ENCODE measurements around the gene MRPL45. TPM values are rescaled to one million over a fixed set of nuclear protein-coding genes. Genes with fewer than 3 reads are reported as not detected.
"Not testable (repeated sequence)": the region's sequence is repeated elsewhere in the genome, so short reads cannot be mapped to it uniquely, and the experiment has no call there.

MRPL45 gene
- total and polyA plus RNA-seq, 2 donors (not counting 3 experiments of a cell fraction or from before 2014, with no cell fraction given) = 41.2 to 45.5 TPM

- BruUV-seq (replicated peaks); H3K4me1 ChIP-seq (ENCODE audit: control insufficient read depth, extremely low read depth, insufficient read depth, low read length); dilution Hi-C loops (cut with MboI; ENCODE audit: extremely low pct_ligation_motif_present, low sequenced_read_pairs); H3K4me2 ChIP-seq (ENCODE audit: insufficient read depth, low read length); intact Hi-C loops (cut with micrococcal nuclease); H3K27ac ChIP-seq (ENCODE audit: insufficient read depth, low read depth, low read length); H3K36me3 ChIP-seq (ENCODE audit: control insufficient read depth in 2 of 2, extremely low read depth in 1 of 2, insufficient read depth in 2 of 2, low read length in 2 of 2); H3K9ac ChIP-seq (replicated peaks; ENCODE audit: extremely low read depth, insufficient read depth, low read length); FAIRE-seq; DNase-seq (ENCODE audit: low read depth, low spot score); H3K9me3 ChIP-seq (replicated peaks; ENCODE audit: control insufficient read depth, insufficient read depth, low read length); CTCF ChIA-PET; H3K9me1 ChIP-seq (replicated peaks; ENCODE audit: control insufficient read depth, extremely low read depth, insufficient read depth, low read length); POLR2A ChIA-PET; H4K20me1 ChIP-seq (replicated peaks; ENCODE audit: control insufficient read depth, extremely low read depth, insufficient read depth, low read length); H2AFZ ChIP-seq (ENCODE audit: low read depth, low read length); H3K4me3 ChIP-seq (replicated peaks in 1 of 3; ENCODE audit: insufficient read depth in 1 of 3, low read depth in 1 of 3, low read length in 3 of 3); H3K79me2 ChIP-seq (ENCODE audit: control insufficient read depth, insufficient read depth, low read length); H3K27me3 ChIP-seq (ENCODE audit: control insufficient read depth in 2 of 2, insufficient read depth in 2 of 2, low read length in 2 of 2): not testable (repeated sequence)
Measured at GRCh38 chr17:38269045-38269444, 27.9 kb upstream of the MRPL45 start.

- dilution Hi-C loops (cut with MboI; ENCODE audit: extremely low pct_ligation_motif_present, low sequenced_read_pairs); DNase-seq (ENCODE audit: low read depth, low spot score); BruUV-seq (replicated peaks); H3K4me3 ChIP-seq (replicated peaks in 1 of 3; ENCODE audit: insufficient read depth in 1 of 3, low read depth in 1 of 3, low read length in 3 of 3); H3K27ac ChIP-seq (ENCODE audit: insufficient read depth, low read depth, low read length); H3K36me3 ChIP-seq (ENCODE audit: control insufficient read depth in 2 of 2, extremely low read depth in 1 of 2, insufficient read depth in 2 of 2, low read length in 2 of 2); intact Hi-C loops (cut with micrococcal nuclease); H3K4me1 ChIP-seq (ENCODE audit: control insufficient read depth, extremely low read depth, insufficient read depth, low read length); H2AFZ ChIP-seq (ENCODE audit: low read depth, low read length); H4K20me1 ChIP-seq (replicated peaks; ENCODE audit: control insufficient read depth, extremely low read depth, insufficient read depth, low read length); H3K79me2 ChIP-seq (ENCODE audit: control insufficient read depth, insufficient read depth, low read length); CTCF ChIA-PET; FAIRE-seq; H3K9me1 ChIP-seq (replicated peaks; ENCODE audit: control insufficient read depth, extremely low read depth, insufficient read depth, low read length); H3K4me2 ChIP-seq (ENCODE audit: insufficient read depth, low read length); H3K9ac ChIP-seq (replicated peaks; ENCODE audit: extremely low read depth, insufficient read depth, low read length); POLR2A ChIA-PET; H3K9me3 ChIP-seq (replicated peaks; ENCODE audit: control insufficient read depth, insufficient read depth, low read length); H3K27me3 ChIP-seq (ENCODE audit: control insufficient read depth in 2 of 2, insufficient read depth in 2 of 2, low read length in 2 of 2): not testable (repeated sequence)
Measured at GRCh38 chr17:38269552-38269951, 27.4 kb upstream of the MRPL45 start.

GRCh38 chr17:38285994-38286393 is 11.0 kb upstream of the MRPL45 start:
- H3K27ac ChIP-seq (ENCODE audit: insufficient read depth, low read depth, low read length); BruUV-seq (replicated peaks); DNase-seq (ENCODE audit: low read depth, low spot score): not testable (repeated sequence)

More at GRCh38 chr17:38285994-38286393, 11.0 kb upstream of the MRPL45 start:
- H3K4me2 ChIP-seq (ENCODE audit: insufficient read depth, low read length); H3K4me3 ChIP-seq (replicated peaks in 1 of 3; ENCODE audit: insufficient read depth in 1 of 3, low read depth in 1 of 3, low read length in 3 of 3); H3K79me2 ChIP-seq (ENCODE audit: control insufficient read depth, insufficient read depth, low read length); intact Hi-C loops (cut with micrococcal nuclease); H3K27me3 ChIP-seq (ENCODE audit: control insufficient read depth in 2 of 2, insufficient read depth in 2 of 2, low read length in 2 of 2); H3K4me1 ChIP-seq (ENCODE audit: control insufficient read depth, extremely low read depth, insufficient read depth, low read length); H3K9me1 ChIP-seq (replicated peaks; ENCODE audit: control insufficient read depth, extremely low read depth, insufficient read depth, low read length); FAIRE-seq; H3K9ac ChIP-seq (replicated peaks; ENCODE audit: extremely low read depth, insufficient read depth, low read length); H3K9me3 ChIP-seq (replicated peaks; ENCODE audit: control insufficient read depth, insufficient read depth, low read length); H2AFZ ChIP-seq (ENCODE audit: low read depth, low read length); CTCF ChIA-PET; POLR2A ChIA-PET; H4K20me1 ChIP-seq (replicated peaks; ENCODE audit: control insufficient read depth, extremely low read depth, insufficient read depth, low read length); H3K36me3 ChIP-seq (ENCODE audit: control insufficient read depth in 2 of 2, extremely low read depth in 1 of 2, insufficient read depth in 2 of 2, low read length in 2 of 2); dilution Hi-C loops (cut with MboI; ENCODE audit: extremely low pct_ligation_motif_present, low sequenced_read_pairs): not testable (repeated sequence)

Measured in endothelial cell of umbilical vein (primary cell).